ENCODE data around the gene MAPK8IP3. TPM values are rescaled to one million over a fixed set of nuclear protein-coding genes. Genes with fewer than 3 reads are reported as not detected.

Gene MAPK8IP3
- total RNA-seq, 1 experiment from 2014 or later = 77.4 TPM

GRCh38 chr16:1749152-1750117, 43.4 kb downstream of the MAPK8IP3 start:
- TF ChIP-seq, protein P1, sequence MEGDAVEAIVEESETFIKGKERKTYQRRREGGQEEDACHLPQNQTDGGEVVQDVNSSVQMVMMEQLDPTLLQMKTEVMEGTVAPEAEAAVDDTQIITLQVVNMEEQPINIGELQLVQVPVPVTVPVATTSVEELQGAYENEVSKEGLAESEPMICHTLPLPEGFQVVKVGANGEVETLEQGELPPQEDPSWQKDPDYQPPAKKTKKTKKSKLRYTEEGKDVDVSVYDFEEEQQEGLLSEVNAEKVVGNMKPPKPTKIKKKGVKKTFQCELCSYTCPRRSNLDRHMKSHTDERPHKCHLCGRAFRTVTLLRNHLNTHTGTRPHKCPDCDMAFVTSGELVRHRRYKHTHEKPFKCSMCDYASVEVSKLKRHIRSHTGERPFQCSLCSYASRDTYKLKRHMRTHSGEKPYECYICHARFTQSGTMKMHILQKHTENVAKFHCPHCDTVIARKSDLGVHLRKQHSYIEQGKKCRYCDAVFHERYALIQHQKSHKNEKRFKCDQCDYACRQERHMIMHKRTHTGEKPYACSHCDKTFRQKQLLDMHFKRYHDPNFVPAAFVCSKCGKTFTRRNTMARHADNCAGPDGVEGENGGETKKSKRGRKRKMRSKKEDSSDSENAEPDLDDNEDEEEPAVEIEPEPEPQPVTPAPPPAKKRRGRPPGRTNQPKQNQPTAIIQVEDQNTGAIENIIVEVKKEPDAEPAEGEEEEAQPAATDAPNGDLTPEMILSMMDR (IDR thresholded peaks at IDR 0.05; ENCODE audit: unreplicated experiment) = no peak
- POLR2A ChIA-PET = interaction anchor here (0.6 to 2.0 kb wide), 4 partner anchors 20 to 43 kb away, joined by 4 to 5 read pairs (median 5); partner anchors contain the start of genes EME2, MAPK8IP3, MRPS34 and NME3
- no peak overlapping the region for H3K4me3 Mint-ChIP-seq (ENCODE audit: unreplicated experiment)
- H3K4me1 Mint-ChIP-seq (ENCODE audit: insufficient read depth, unreplicated experiment) = peaks cover 29% of the 10 kb centered on the region
- H3K27me3 Mint-ChIP-seq (ENCODE audit: insufficient read depth, unreplicated experiment) = no peaks in the 10 kb centered on the region
- H3K9me3 Mint-ChIP-seq (ENCODE audit: unreplicated experiment) = no peaks in the 10 kb centered on the region
- intact Hi-C loops (cut with micrococcal nuclease) = no loop called here
- no peak overlapping the region for H3K27ac Mint-ChIP-seq (ENCODE audit: low read depth, unreplicated experiment)
- no TSS peak for BruUV-seq (replicated peaks)
- no peak for DNase-seq (ENCODE audit: unreplicated experiment)
- peaks cover 55% of the 10 kb centered on the region for H3K36me3 Mint-ChIP-seq (ENCODE audit: insufficient read depth, unreplicated experiment)
- CTCF ChIA-PET = interaction anchor here (0.5 to 0.6 kb wide), 3 partner anchors 16 to 965 kb away, joined by 3 to 4 read pairs (median 3); no protein-coding TSS in a partner anchor

DNA sequence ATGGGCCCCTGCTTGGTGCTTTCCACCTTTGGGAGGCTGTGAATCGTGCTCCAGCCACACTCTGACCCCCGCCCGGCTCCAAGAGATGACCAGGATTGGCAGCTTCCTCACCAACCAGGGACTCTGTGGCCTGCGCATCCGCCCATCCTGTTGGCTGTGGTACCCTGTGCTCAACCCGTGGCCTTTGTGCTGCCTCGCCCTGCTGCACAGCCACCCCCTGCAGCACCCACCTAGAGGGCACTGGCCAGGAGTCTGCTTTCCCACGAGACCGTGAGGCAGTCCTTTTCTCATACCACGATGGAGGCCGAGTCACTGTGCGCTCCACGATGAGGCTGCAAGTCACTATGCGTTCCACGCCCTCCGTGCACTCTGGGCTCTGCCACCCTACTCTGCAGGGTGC, 46.0 kb downstream of the MAPK8IP3 start:
- Mint-ChIP-seq H3K4me3 (ENCODE audit: unreplicated experiment) (no peak overlapping the region), H3K36me3 (ENCODE audit: insufficient read depth, unreplicated experiment) (peaks cover 57% of the 10 kb centered on the region), H3K27me3 (ENCODE audit: insufficient read depth, unreplicated experiment) (no peaks in the 10 kb centered on the region), H3K4me1 (ENCODE audit: insufficient read depth, unreplicated experiment) (peaks cover 19% of the 10 kb centered on the region), H3K9me3 (ENCODE audit: unreplicated experiment) (no peaks in the 10 kb centered on the region), H3K27ac (ENCODE audit: low read depth, unreplicated experiment) (no peak overlapping the region)
- DNase-seq (ENCODE audit: unreplicated experiment) = no peak
- intact Hi-C loops (cut with micrococcal nuclease) = no loop called here
- TF ChIP-seq, protein P1 (IDR thresholded peaks at IDR 0.05; ENCODE audit: unreplicated experiment) = no peak
- POLR2A ChIA-PET = interaction anchor here (1.0 to 1.1 kb wide), 2 partner anchors 48 to 61 kb away, joined by 3 read pairs; no protein-coding TSS in a partner anchor
- CTCF ChIA-PET = no interaction called here
- BruUV-seq (replicated peaks) = no TSS peak

DNA sequence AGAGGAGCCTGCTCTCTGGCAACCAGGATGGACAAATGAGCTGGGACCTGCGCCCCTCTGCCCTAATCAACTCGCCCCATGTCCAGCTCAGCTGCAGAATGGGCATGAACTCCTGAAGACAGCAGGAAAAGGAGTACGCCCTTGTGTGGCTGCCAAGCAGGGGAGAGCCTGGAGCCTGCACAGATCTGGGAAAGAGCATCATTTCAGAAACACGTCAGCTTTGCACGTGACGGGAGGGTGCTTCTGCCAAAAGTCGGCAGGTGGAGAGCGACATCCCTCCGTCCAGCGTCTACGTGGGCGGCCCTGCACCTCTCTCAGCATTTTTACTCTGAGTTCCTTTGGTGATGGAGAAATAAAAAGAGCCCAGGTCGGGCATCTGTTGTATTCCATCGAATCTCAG, 46.9 kb downstream of the MAPK8IP3 start:
- Mint-ChIP-seq H3K27me3 (ENCODE audit: insufficient read depth, unreplicated experiment) (no peaks in the 10 kb centered on the region), H3K4me1 (ENCODE audit: insufficient read depth, unreplicated experiment) (peaks cover 12% of the 10 kb centered on the region), H3K4me3 (ENCODE audit: unreplicated experiment) (no peak overlapping the region), H3K9me3 (ENCODE audit: unreplicated experiment) (no peaks in the 10 kb centered on the region), H3K27ac (ENCODE audit: low read depth, unreplicated experiment) (no peak overlapping the region), H3K36me3 (ENCODE audit: insufficient read depth, unreplicated experiment) (peaks cover 51% of the 10 kb centered on the region)
- intact Hi-C loops (cut with micrococcal nuclease) = no loop called here
- ChIA-PET CTCF (interaction anchor here (0.9 to 1.1 kb wide), 2 partner anchors 21 to 47 kb away, joined by 3 read pairs; partner anchors contain the start of gene MAPK8IP3), POLR2A (interaction anchor here (0.7 to 1.0 kb wide), 2 partner anchors 49 to 58 kb away, joined by 3 to 4 read pairs; no protein-coding TSS in a partner anchor)
- no peak for DNase-seq (ENCODE audit: unreplicated experiment)
- TF ChIP-seq, protein P1 (IDR thresholded peaks at IDR 0.05; ENCODE audit: unreplicated experiment) = no peak
- BruUV-seq (replicated peaks) = no TSS peak

DNA sequence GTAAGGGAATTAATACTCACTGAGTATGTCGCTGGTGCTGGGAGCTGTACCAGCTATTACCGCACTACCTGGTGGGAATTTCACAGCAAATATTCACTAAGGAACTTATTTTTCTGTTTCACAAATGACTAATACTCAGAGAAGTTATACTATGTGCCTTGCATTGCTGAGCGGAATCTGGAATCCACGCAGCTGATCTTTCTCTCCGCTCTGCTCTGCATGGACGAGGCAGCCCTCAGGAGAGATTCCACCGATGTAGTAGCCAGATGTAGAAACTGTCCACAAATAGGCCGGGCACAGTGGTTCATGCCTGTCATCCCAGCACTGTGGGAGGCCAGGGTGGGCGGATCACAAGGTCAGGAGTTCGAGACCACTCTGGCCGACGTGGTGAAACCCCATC, 48.2 kb downstream of the MAPK8IP3 start:
- ChIA-PET POLR2A (interaction anchor here (0.6 to 3.8 kb wide), 7 partner anchors 8 to 1158 kb away, joined by 4 to 30 read pairs (median 20); partner anchors contain the start of genes EME2, FLYWCH1, MAPK8IP3 and MRPS34), CTCF (interaction anchor here (0.6 to 1.6 kb wide), 4 partner anchors 31 to 340 kb away, joined by 3 to 6 read pairs (median 5); no protein-coding TSS in a partner anchor)
- Mint-ChIP-seq H3K27me3 (ENCODE audit: insufficient read depth, unreplicated experiment) (no peaks in the 10 kb centered on the region), H3K9me3 (ENCODE audit: unreplicated experiment) (no peaks in the 10 kb centered on the region), H3K4me3 (ENCODE audit: unreplicated experiment) (no peak overlapping the region), H3K36me3 (ENCODE audit: insufficient read depth, unreplicated experiment) (peaks cover 45% of the 10 kb centered on the region), H3K27ac (ENCODE audit: low read depth, unreplicated experiment) (peak overlapping the region; percentile 64), H3K4me1 (ENCODE audit: insufficient read depth, unreplicated experiment) (peaks cover 12% of the 10 kb centered on the region)
- DNase-seq (ENCODE audit: unreplicated experiment) = no peak
- no TSS peak for BruUV-seq (replicated peaks)
- intact Hi-C loops (cut with micrococcal nuclease) = loop anchor here (1.0 kb wide), 1 partner anchor 8 kb away; no protein-coding TSS in a partner anchor
- TF ChIP-seq, protein P1 (IDR thresholded peaks at IDR 0.05; ENCODE audit: unreplicated experiment) = no peak

Data from MCF 10A (cell line).